ENCODE measurements around the gene CDC14A.
"Not testable (repeated sequence)": the region's sequence is repeated elsewhere in the genome, so short reads cannot be mapped to it uniquely, and the experiment has no call there.

Gene CDC14A

DNA sequence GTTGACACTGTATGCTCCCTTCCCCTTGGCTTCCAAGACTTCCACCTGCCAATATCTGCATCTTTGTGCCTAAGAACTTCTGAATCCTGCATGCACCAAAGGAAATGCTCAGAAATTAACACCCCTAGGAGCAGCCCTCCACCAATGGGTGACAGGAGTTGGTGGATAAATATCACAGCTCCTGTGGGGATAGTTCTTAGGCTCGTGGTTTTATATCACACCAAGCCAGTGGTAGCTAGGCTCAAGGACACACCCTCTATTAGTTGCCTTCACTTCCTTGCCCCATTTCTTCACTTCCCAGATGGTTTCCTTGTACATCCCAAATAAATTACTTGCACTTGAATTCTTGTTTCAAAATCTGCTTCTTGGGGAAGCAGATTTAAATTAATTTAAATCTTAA, 16.9 kb upstream of the CDC14A start:
- no peak for DNase-seq

DNA sequence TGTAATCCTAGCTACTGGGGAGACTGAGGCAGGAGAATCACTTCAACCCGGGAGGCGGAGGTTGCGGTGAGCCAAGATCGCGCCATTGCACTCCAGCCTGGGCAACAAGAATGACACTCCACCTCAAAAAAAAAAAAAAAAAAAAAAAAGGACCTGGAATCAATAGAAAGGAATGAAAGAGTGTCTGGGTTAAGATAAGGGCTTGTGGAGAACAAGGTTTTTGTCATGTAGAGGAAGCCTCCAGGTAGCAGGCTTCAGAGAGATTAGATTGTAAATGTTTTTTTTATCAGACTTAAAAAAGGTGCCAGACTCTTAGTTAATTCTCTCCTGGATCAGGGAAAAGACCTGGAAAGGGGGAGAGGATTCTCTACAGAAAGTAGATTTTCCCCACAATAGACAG, 14.4 kb upstream of the CDC14A start:
- not testable (repeated sequence) for DNase-seq

- DNase-seq: not testable (repeated sequence)
These were observed 12.6 kb upstream of the CDC14A start for GRCh38 chr1:100339735-100340134.

GRCh38 chr1:100340494-100340893, 11.8 kb upstream of the CDC14A start:
- DNase-seq: no peak

- DNase-seq: peak in 3 of 6 experiments; percentile 31 to 54 (median 38)
These were observed 10.0 kb upstream of the CDC14A start for GRCh38 chr1:100342348-100342747.

DNA sequence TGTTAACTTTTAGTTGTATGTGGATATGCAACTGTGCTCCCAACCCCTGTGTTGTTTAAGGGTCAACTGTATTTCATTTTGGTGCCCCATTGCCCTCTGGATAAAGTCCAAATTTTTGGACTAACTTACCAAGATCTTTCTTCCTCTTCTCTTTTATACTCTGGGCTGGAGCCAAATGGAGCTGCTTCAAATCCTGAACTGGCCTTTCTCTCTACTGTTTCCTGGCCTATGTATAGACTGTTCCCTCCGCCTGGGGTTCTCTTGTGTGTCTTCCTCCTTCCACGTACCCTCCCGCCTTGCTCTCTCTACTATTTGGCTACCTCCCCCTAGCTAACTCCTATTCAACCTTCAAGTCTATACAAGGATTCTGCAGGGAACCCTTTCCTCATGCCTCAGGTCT, 8.4 kb upstream of the CDC14A start:
- no peak for DNase-seq

DNA sequence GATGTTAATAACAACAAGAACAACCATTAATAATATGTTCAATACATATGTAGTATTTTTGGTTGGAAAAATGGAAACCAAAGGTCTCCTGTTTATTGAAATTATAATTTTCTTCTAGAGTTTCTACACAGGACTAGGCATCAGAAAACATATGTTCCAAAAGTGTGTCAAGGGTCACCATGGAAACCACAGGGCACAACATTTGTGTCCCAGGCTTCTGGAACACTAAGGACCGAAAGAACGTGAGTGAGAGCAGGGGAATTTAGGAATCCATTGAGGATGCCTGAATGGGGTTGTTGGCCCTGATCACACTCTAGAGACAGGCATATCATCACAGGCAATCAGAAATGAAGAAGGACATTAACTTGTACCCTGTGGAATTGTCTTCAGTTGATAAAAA, 7.5 kb upstream of the CDC14A start:
- no peak for DNase-seq

DNA sequence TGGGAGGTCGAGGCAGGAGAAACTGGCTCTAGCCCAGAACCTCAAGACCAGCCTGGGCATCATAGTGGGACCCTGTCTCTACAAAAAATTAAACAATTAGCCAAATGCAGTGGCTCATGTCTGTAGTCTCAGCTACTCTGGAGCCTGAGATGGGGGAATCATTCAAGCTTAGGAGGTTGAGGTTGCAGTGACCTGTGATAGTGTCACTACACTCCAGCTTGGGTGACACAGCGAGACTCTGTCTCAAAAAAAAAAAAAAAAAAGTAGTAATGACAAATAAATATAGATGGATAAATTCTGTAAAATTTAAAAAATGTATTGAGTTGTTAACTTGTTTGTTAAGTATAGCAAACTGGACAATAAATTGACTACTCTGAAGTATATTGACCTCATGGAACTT, 5.9 kb upstream of the CDC14A start:
- DNase-seq: no peak

- no peak for DNase-seq
These were observed 5.0 kb upstream of the CDC14A start for GRCh38 chr1:100347009-100347966.

- DNase-seq: no peak
These were observed 3.7 kb upstream of the CDC14A start for GRCh38 chr1:100348549-100349144.

DNA sequence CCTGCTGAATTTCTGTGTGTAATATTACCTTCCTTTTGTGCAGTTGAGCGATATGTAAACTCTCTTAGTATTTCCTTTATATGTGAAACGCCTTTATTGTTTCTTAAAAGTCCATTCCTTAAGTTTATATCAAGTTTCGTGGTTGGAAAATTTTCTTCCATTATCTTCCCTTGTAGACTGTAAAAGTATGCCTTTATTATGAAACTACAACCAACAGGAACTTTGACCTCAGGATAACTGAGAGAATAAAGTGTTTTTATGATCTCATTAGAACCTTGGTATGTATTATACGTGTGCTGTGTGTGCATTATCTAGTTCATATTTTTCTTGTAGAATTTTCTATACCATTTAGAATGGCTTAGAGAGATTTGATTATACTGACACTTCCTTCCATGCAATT, 3.1 kb upstream of the CDC14A start:
- no peak for DNase-seq

- no peak for DNase-seq
These were observed 1.6 kb upstream of the CDC14A start for GRCh38 chr1:100350787-100351094.

GRCh38 chr1:100351095-100351887, 1.0 kb upstream of the CDC14A start:
- peak; percentile 82 to 87 (median 86) for DNase-seq

DNA sequence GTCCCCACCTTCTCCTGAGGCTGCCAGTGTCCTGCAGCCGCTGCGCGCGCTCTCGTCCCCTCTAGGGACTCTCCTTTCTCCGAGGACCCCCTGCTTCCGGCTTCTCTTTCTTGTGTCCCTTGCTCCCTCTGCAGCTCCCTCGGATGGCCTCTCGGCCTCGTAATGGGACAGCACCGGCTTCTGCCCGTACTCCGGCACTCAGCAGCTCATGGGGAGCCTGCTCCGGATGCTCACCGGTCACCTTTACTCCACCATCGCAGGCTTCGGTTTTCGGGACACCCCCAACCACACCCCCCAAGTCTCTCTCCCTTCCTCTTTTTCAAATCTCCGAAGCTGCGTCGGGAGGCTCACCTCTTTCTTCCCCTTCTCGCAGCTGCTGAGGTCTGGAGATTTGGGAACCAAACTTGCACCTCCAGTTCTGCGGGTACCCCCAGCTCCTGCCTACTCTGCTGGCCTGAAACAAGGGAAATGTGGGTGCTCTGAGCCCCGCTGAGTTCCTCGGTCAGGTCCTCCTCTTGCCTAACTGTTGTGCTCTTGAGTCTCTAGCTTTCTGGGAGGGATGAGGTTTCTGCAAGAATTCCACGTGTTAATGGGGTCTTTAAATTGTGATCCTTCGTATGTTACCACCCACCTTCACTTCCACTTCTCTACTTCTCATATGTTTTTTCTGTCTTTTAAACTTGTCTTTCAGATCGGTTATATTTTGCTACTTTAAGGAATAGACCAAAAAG, 930 bp downstream of the CDC14A start:
- DNase-seq: peak in 4 of 6 experiments; percentile 33 to 59 (median 44)

DNA sequence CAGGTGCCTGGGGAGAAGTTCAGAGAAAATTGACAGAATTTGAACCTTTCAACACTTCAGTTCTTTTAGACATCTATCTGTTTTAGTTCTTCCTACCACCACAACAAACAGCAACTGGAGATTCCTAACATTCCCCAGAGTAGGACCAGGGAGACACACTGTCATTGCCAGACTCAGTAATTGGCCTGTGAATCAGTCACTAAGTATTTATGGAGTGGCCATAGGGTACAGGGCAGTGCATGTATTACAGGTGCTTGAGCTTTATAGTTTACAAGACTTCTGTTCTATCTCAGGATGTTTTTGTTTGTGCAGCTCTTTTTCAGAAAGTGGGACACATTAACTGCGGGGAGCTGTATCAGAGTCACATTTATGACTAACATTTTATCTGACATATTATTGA, 1.7 kb downstream of the CDC14A start:
- DNase-seq: no peak

DNA sequence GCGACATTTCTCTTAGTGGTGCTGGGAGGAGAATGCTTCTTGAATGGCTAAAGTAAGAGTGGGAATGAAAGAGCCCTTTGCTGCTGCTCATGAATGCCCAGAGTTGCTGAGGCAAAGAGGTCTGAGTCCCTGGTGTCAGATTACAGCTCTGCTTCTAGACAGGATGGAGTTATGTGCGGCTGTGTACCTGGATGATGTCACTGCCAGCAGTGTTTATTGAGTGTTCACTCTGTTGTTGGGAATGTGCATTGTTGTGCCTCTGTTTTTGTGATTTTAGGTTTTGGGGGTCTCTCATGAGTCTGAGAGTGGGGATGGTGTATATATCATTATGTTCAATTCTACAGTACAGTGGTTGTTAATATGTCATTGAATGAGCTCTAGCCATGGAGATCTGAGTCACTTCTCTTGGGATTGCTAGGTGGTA, 2.7 kb downstream of the CDC14A start:
- DNase-seq: peak in 3 of 6 experiments; percentile 7 to 14 (median 9)

- DNase-seq: peak in 1 of 6 experiments; percentile 29
These were observed 5.9 kb downstream of the CDC14A start for GRCh38 chr1:100358210-100358609.

DNA sequence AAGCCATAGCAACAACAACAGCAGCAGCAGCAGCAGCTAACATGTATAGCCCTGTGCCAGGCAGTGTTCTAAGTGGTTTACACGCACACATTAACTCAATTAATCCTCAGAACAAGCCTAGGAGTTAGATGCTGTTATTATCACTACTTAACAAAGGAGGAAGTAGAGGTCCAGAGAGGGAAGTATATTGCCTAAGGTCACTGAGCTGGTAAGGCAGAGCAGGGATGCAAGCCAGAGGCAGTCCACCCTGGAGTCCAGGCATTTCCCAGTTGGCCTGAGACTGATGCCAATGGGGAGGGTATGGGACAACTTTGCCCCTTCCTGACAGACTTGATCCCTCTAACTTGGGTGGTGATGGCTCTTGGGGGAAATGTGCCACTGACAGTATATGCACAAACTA, 6.8 kb downstream of the CDC14A start:
- no peak for DNase-seq

DNA sequence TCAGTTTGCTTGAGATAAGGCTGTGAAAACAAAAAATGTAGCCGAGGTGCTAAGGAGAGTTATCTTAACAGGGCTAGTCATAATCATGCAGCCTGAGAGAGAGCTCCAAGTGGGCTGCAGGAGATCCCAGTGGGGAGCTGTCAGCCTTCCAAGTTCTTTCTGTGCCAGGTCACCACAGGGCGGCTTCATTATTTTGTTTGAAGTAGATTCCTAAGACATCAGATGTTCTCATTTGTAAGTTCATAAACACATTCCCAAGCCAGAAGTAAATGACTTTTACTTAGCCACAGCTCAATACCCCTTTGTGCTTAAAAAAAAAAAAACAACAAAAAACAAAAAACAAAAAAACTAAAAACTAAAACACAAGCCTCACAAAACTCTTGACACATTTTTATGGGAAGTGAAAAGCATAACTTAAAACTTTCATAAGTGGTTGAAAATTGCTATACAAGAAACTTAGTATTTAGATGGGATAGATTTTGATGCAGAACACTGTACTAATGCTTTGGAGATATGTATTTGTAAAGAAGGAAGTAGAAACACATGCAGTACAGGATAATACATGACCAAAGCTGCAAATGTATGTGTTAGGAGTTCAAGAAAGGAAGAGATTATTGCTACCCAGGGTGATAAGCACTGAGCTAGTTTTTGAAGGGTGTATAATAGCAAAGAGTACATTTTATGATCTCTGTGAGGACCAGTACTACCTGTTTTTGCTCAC, 8.6 kb downstream of the CDC14A start:
- DNase-seq: no peak

GRCh38 chr1:100361511-100362089, 9.3 kb downstream of the CDC14A start:
- no peak for DNase-seq

GRCh38 chr1:100362821-100363466, 10.6 kb downstream of the CDC14A start:
- no peak for DNase-seq
